Upper lobe of left lung (tissue), 6 donors: ENCODE results near the gene OXSR1. TPM values are rescaled to one million over a fixed set of nuclear protein-coding genes. Genes with fewer than 3 reads are reported as not detected.

Experiments used
- ATAC-seq, 2 donors: fragments of 200-7000 bp; cut with Tn5 transposase; one replicate each; pipeline ENCODE4 v1.9.1; 2022; ENCODE audit warnings: mild to moderate bottlenecking in 2 of 2, moderate library complexity in 2 of 2; ENCODE audit not compliant: low FRiP score in 2 of 2
- DNase-seq, 2 donors: peaks; one replicate each; pipeline ENCODE4 v3.0.0-alpha.2; 2019 to 2020
- H3K27ac ChIP-seq, 4 donors: fragments of 200-600 bp; sonication (generic); one replicate each; pipeline ENCODE4 v1.5.1; 2016 to 2019
- H3K27me3 ChIP-seq, 4 donors: fragments of 200-600 bp; sonication (generic); one replicate each; pipeline ENCODE4 v1.5.1; 2017 to 2019
- H3K36me3 ChIP-seq, 4 donors: fragments of 200-600 bp; sonication (generic); one replicate each; pipeline ENCODE4 v1.5.1; 2016 to 2019
- H3K4me1 ChIP-seq, 4 donors: fragments of 200-600 bp; sonication (generic); one replicate each; pipeline ENCODE4 v1.5.1; 2018 to 2019
- H3K4me3 ChIP-seq, 4 donors: fragments of 200-600 bp; sonication (generic); one replicate each; pipeline ENCODE4 v1.5.1; 2017 to 2019; ENCODE audit warnings: mild to moderate bottlenecking in 2 of 4, moderate library complexity in 1 of 4
- H3K9me3 ChIP-seq, 4 donors: fragments of 200-600 bp; sonication (generic); one replicate each; pipeline ENCODE4 v1.5.1; 2018 to 2019
- EP300 ChIP-seq, 4 donors: sonication (generic); formaldehyde crosslinking; IDR thresholded peaks; one replicate each; pipeline ENCODE4 v1.5.1; 2017; ENCODE audit warnings: antibody characterized with exemption in 4 of 4, control low read depth in 2 of 4
- POLR2A ChIP-seq, 4 donors: fragments of 450-650 bp; IDR thresholded peaks; one replicate each; pipeline ENCODE4 v1.5.1; 2016 to 2017; ENCODE audit warnings: antibody characterized with exemption in 4 of 4, mild to moderate bottlenecking in 2 of 4
- POLR2AphosphoS5 ChIP-seq, 2 donors: sonication (generic); formaldehyde crosslinking; IDR thresholded peaks; one replicate each; pipeline ENCODE4 v1.5.1; 2017; ENCODE audit warnings: antibody characterized with exemption in 2 of 2
- WGBS, 2 donors: methylation state at CpG; one replicate each; pipeline ENCODE4 v1.1.5; 2017 to 2018; 5-methylcytosine and 5-hydroxymethylcytosine counted together
- total RNA-seq, 6 donors: library from RNA; depleted of rRNA in 4 of 6; stranded (reverse); fragments of >200 nt in 4 of 6; gene quantifications; one replicate each; pipeline versions ENCODE4 v1.1.0 to v1.2.1, GENCODE V29; 2016 to 2021
- TF ChIP-seq, protein P1 (sequence below), 6 experiments: fragments of 450-650 bp in 4 of 6; fragments of 200-600 bp in 2 of 6; sonication (generic) in 2 of 6; IDR thresholded peaks; one replicate each; pipeline ENCODE4 v1.5.1; 2016 to 2019; ENCODE audit warnings: antibody characterized with exemption in 6 of 6
- donor health status: DM: no; HTN: no; CAD: no; lungs with moderate emphysema.
- donor health status: DM: no; HTN: yes; CAD: no; lungs with severe emphysema.

OXSR1 gene
- total RNA-seq, 6 donors from 2014 or later = 26.6 to 43.7 (median 31.6) TPM

GRCh38 chr3:38267662-38268061 lies 102.3 kb downstream of the OXSR1 start:
- Histone ChIP-seq H3K36me3 (no peaks in the 10 kb centered on the region), H3K27ac (no peak overlapping the region), H3K4me1 (no peaks in the 10 kb centered on the region), H3K4me3 (no peak overlapping the region), H3K27me3 (no peaks in the 10 kb centered on the region), H3K9me3 (no peaks in the 10 kb centered on the region)
- TF ChIP-seq POLR2AphosphoS5 (IDR thresholded peaks at IDR 0.05) (no peak), EP300 (IDR thresholded peaks at IDR 0.05) (no peak)
- no peak for ATAC-seq
- no peak for DNase-seq
- WGBS, 2 donors = 46 to 61% methylated on average over 2 of the region's 2 CpGs

DNA sequence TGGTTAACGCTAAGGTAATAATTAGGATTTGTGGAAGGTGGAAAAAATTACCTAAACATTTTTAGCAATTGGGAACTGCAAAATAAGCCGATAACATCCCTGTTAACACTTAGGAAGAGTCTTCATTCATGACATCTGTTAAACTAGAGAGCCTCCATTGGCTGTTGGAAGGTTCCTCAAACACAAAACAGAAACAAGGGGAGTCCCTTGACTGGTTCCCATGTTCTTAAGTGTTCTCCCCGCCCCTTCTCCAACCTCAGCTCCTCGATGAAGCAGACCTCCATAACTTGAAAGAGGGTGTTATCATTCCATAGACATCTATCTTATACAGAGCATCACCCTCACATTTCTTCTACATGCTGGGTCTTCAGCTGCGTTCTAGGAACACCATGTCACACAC lies 102.8 kb downstream of the OXSR1 start:
- TF ChIP-seq EP300 (IDR thresholded peaks at IDR 0.05) (no peak), POLR2A (IDR thresholded peaks at IDR 0.05) (no peak), POLR2AphosphoS5 (IDR thresholded peaks at IDR 0.05) (no peak)
- TF ChIP-seq, protein P1, sequence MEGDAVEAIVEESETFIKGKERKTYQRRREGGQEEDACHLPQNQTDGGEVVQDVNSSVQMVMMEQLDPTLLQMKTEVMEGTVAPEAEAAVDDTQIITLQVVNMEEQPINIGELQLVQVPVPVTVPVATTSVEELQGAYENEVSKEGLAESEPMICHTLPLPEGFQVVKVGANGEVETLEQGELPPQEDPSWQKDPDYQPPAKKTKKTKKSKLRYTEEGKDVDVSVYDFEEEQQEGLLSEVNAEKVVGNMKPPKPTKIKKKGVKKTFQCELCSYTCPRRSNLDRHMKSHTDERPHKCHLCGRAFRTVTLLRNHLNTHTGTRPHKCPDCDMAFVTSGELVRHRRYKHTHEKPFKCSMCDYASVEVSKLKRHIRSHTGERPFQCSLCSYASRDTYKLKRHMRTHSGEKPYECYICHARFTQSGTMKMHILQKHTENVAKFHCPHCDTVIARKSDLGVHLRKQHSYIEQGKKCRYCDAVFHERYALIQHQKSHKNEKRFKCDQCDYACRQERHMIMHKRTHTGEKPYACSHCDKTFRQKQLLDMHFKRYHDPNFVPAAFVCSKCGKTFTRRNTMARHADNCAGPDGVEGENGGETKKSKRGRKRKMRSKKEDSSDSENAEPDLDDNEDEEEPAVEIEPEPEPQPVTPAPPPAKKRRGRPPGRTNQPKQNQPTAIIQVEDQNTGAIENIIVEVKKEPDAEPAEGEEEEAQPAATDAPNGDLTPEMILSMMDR (IDR thresholded peaks at IDR 0.05) = no peak
- no peaks in the 10 kb centered on the region for H3K36me3 ChIP-seq
- no peak overlapping the region for H3K27ac ChIP-seq
- 57 to 61% methylated on average over 5 of the region's 5 CpGs for WGBS, 2 donors
- no peaks in the 10 kb centered on the region for H3K9me3 ChIP-seq
- H3K27me3 ChIP-seq = no peaks in the 10 kb centered on the region
- no peaks in the 10 kb centered on the region for H3K4me1 ChIP-seq
- DNase-seq (no peak), ATAC-seq (peak in 1 of 2 donors; percentile 40)
- no peak overlapping the region for H3K4me3 ChIP-seq

GRCh38 chr3:38268522-38268921 lies 103.2 kb downstream of the OXSR1 start:
- WGBS, 2 donors = 65 to 76% methylated on average over 1 of the region's 1 CpG
- TF ChIP-seq, protein P1 (IDR thresholded peaks at IDR 0.05) = no peak
- TF ChIP-seq EP300 (IDR thresholded peaks at IDR 0.05) = no peak
- TF ChIP-seq POLR2A (IDR thresholded peaks at IDR 0.05) = no peak
- no peak for TF ChIP-seq POLR2AphosphoS5 (IDR thresholded peaks at IDR 0.05)
- peak in 1 of 2 donors; percentile 41 for ATAC-seq

GRCh38 chr3:38270606-38271005 lies 105.3 kb downstream of the OXSR1 start:
- Histone ChIP-seq H3K36me3 (peaks cover 0 to 4% (median 0%) of the 10 kb centered on the region in 4 donors), H3K4me3 (no peak overlapping the region), H3K4me1 (no peaks in the 10 kb centered on the region), H3K27me3 (no peaks in the 10 kb centered on the region), H3K27ac (no peak overlapping the region), H3K9me3 (no peaks in the 10 kb centered on the region)
- no peak for TF ChIP-seq POLR2AphosphoS5 (IDR thresholded peaks at IDR 0.05)
- no peak for TF ChIP-seq EP300 (IDR thresholded peaks at IDR 0.05)
- TF ChIP-seq, protein P1 (IDR thresholded peaks at IDR 0.05) = no peak
- no peak for TF ChIP-seq POLR2A (IDR thresholded peaks at IDR 0.05)
- ATAC-seq = no peak
- no peak for DNase-seq
- WGBS, 2 donors = 85 to 88% methylated on average over 3 of the region's 3 CpGs

More at GRCh38 chr3:38268522-38268921, 103.2 kb downstream of the OXSR1 start:
- no peak for DNase-seq
- H3K4me3 ChIP-seq = no peak overlapping the region
- H3K9me3 ChIP-seq = no peaks in the 10 kb centered on the region
- H3K27me3 ChIP-seq = no peaks in the 10 kb centered on the region
- no peak overlapping the region for H3K27ac ChIP-seq
- H3K36me3 ChIP-seq = no peaks in the 10 kb centered on the region
- H3K4me1 ChIP-seq = no peaks in the 10 kb centered on the region

DNA sequence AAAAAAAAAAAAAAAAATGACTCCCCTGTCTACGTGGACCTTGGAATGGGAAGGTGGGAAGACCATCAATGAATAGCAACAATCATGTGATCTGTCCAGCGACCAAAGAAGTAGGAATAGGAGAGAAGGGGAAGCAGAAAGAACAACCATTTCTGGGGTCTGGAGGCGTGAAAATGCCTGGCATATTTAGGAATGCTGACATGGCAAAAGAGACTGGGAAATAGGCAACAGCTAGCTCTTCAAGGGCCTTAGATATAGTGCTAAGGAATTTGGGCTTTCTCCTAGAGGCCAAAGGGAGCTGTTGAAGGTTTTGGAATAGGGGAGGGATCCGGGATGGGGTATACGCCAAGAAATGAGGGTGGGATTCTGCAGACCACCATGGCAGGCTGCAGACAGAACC lies 106.2 kb downstream of the OXSR1 start:
- 94 to 95% methylated on average over 5 of the region's 5 CpGs for WGBS, 2 donors

More for the DNA sequence above, 106.2 kb downstream of the OXSR1 start:
- Histone ChIP-seq H3K4me3 (no peak overlapping the region), H3K27ac (no peak overlapping the region), H3K9me3 (no peaks in the 10 kb centered on the region), H3K36me3 (peaks cover 0 to 4% (median 0%) of the 10 kb centered on the region in 4 donors), H3K4me1 (no peaks in the 10 kb centered on the region), H3K27me3 (no peaks in the 10 kb centered on the region)
- TF ChIP-seq EP300 (IDR thresholded peaks at IDR 0.05) (no peak), POLR2AphosphoS5 (IDR thresholded peaks at IDR 0.05) (no peak), POLR2A (IDR thresholded peaks at IDR 0.05) (no peak)
- TF ChIP-seq, protein P1 (IDR thresholded peaks at IDR 0.05) = no peak
- DNase-seq (no peak), ATAC-seq (no peak)
